Loucy (cell line): Measurements from ENCODE around the gene DYRK2.
A peak's percentile ranks its signal among the peaks of the same experiment; 100 is the strongest.

Experiments
- H2AFZ ChIP-seq: fragments of 200-600 bp; sonication (generic); 2 replicates; pipeline ENCODE4 v1.6.0; 2016; ENCODE audit warnings: antibody characterized with exemption, mild to moderate bottlenecking, low read length, moderate library complexity
- H3F3A ChIP-seq: fragments of 200-600 bp; 2 replicates; pipeline ENCODE4 v1.6.0; 2016; ENCODE audit warnings: antibody characterized with exemption, low read depth, mild to moderate bottlenecking
- H3K27me3 ChIP-seq: fragments of 200-600 bp; sonication (generic); 2 replicates; pipeline ENCODE4 v1.6.1; 2014; ENCODE audit warnings: low read length, mild to moderate bottlenecking; ENCODE audit not compliant: insufficient read depth, poor library complexity, severe bottlenecking
- H3K36me3 ChIP-seq: fragments of 200-600 bp; sonication (generic); 2 replicates; pipeline ENCODE4 v1.6.1; 2016; ENCODE audit warnings: low read length; ENCODE audit not compliant: insufficient read depth
- H3K4me1 ChIP-seq: fragments of 200-600 bp; sonication (generic); 2 replicates; pipeline ENCODE4 v1.5.1; 2014; ENCODE audit warnings: low read length, mild to moderate bottlenecking; ENCODE audit not compliant: insufficient read depth, poor library complexity, severe bottlenecking
- H3K4me2 ChIP-seq: fragments of 200-600 bp; sonication (generic); 2 replicates; pipeline ENCODE4 v1.6.0; 2014; ENCODE audit warnings: antibody characterized with exemption, low read length, low read depth, mild to moderate bottlenecking; ENCODE audit not compliant: poor library complexity, severe bottlenecking
- H3K4me3 ChIP-seq: fragments of 200-600 bp; sonication (generic); 2 replicates; pipeline ENCODE4 v1.5.1; 2014; ENCODE audit warnings: low read length, mild to moderate bottlenecking, mixed read lengths; ENCODE audit not compliant: poor library complexity, severe bottlenecking
- H3K79me2 ChIP-seq: fragments of 200-600 bp; sonication (generic); 2 replicates; pipeline ENCODE4 v1.6.1; 2014; ENCODE audit warnings: low read length; ENCODE audit not compliant: insufficient read depth
- H3K9ac ChIP-seq: fragments of 200-600 bp; sonication (generic); 2 replicates; pipeline ENCODE4 v1.6.0; 2014; ENCODE audit warnings: mild to moderate bottlenecking, low read depth, low read length, moderate library complexity; ENCODE audit not compliant: poor library complexity, severe bottlenecking
- H3K9me2 ChIP-seq: fragments of 200-600 bp; sonication (generic); replicated peaks from 2 replicates; pipeline ENCODE4 v1.6.1; 2016; ENCODE audit warnings: low read depth, low read length, mixed read lengths
- H3K9me3 ChIP-seq: fragments of 200-600 bp; sonication (generic); 2 replicates; pipeline ENCODE4 v1.6.1; 2014; ENCODE audit warnings: mild to moderate bottlenecking, antibody characterized with exemption, low read length, low read depth; ENCODE audit not compliant: insufficient read depth
- H4K20me1 ChIP-seq: fragments of 200-600 bp; sonication (generic); 2 replicates; pipeline ENCODE4 v1.6.0; 2014; ENCODE audit warnings: antibody characterized with exemption, low read length, mild to moderate bottlenecking; ENCODE audit not compliant: insufficient read depth, poor library complexity, severe bottlenecking
- EZH2phosphoT487 ChIP-seq: fragments of 200-600 bp; IDR thresholded peaks from 2 replicates; pipeline ENCODE4 v1.6.1; 2018; ENCODE audit warnings: antibody characterized with exemption, mild to moderate bottlenecking, moderate library complexity, borderline replicate concordance
- TF ChIP-seq, protein P1 (sequence below): fragments of 200-600 bp; sonication (generic); conservative IDR thresholded peaks from 2 replicates; pipeline ENCODE4 v1.5.1; 2014; ENCODE audit warnings: mild to moderate bottlenecking, antibody characterized with exemption, low read length

Gene DYRK2

DNA sequence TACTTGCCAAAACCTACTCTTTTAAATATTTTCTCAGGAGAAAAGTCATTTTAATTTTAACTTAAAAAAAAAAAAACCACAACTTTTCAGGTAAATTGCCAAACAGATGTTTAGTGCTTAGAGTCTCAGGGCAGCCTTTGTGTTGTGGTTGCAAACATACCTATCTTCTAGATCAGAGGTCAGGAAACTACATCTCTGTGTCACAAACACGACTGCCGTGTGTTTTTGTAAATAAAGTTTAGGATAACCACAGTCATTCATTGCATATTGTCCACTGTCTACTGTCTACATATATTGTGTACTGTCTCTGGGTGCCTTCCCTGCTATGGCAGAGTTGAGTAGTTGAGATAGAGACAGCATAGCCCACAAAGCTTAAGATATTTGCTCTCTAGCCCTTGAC is 48.9 kb downstream of the DYRK2 start:
- peak overlapping the region; percentile 91 for H3K4me2 ChIP-seq
- H4K20me1 ChIP-seq, result no peaks in the 10 kb centered on the region
- H3K27me3 ChIP-seq, result no peaks in the 10 kb centered on the region
- H3F3A ChIP-seq, result peaks cover 11% of the 10 kb centered on the region
- TF ChIP-seq, protein P1, sequence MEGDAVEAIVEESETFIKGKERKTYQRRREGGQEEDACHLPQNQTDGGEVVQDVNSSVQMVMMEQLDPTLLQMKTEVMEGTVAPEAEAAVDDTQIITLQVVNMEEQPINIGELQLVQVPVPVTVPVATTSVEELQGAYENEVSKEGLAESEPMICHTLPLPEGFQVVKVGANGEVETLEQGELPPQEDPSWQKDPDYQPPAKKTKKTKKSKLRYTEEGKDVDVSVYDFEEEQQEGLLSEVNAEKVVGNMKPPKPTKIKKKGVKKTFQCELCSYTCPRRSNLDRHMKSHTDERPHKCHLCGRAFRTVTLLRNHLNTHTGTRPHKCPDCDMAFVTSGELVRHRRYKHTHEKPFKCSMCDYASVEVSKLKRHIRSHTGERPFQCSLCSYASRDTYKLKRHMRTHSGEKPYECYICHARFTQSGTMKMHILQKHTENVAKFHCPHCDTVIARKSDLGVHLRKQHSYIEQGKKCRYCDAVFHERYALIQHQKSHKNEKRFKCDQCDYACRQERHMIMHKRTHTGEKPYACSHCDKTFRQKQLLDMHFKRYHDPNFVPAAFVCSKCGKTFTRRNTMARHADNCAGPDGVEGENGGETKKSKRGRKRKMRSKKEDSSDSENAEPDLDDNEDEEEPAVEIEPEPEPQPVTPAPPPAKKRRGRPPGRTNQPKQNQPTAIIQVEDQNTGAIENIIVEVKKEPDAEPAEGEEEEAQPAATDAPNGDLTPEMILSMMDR, result no peak
- no peak for TF ChIP-seq EZH2phosphoT487
- H3K4me1 ChIP-seq, result peaks cover 46% of the 10 kb centered on the region
- H3K9me3 ChIP-seq, result no peaks in the 10 kb centered on the region
- no peaks in the 10 kb centered on the region for H3K79me2 ChIP-seq
- no peaks in the 10 kb centered on the region for H3K9me2 ChIP-seq
- no peaks in the 10 kb centered on the region for H3K36me3 ChIP-seq
- no peak overlapping the region for H2AFZ ChIP-seq
- H3K4me3 ChIP-seq, result peak overlapping the region; percentile 71
- no peak overlapping the region for H3K9ac ChIP-seq

DNA sequence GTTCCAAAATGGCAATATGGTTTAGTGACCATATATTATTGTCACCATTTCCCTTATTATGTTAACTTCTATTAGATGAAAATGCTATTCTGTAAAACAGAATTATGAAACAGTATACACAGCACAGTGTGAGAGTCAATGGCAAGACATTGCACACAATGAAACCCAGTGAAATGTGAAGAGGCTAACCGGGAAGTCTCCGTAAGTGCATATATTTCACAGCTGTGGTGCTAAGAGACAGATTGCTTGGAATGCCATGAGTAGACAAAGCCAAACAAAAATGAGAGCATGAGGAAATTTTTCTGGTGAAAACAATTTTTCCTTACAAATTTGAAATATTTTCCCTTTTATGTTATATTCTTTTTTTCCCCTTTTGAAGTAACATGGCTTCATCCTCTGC is 49.4 kb downstream of the DYRK2 start:
- no peaks in the 10 kb centered on the region for H3K27me3 ChIP-seq
- no peak for TF ChIP-seq EZH2phosphoT487
- TF ChIP-seq, protein P1, result no peak
- H2AFZ ChIP-seq, result no peak overlapping the region
- H3F3A ChIP-seq, result peaks cover 11% of the 10 kb centered on the region
- no peaks in the 10 kb centered on the region for H3K9me3 ChIP-seq
- H3K9me2 ChIP-seq, result no peaks in the 10 kb centered on the region
- H3K9ac ChIP-seq, result no peak overlapping the region
- no peaks in the 10 kb centered on the region for H3K79me2 ChIP-seq
- peaks cover 46% of the 10 kb centered on the region for H3K4me1 ChIP-seq
- H3K4me3 ChIP-seq, result peak overlapping the region; percentile 71
- H4K20me1 ChIP-seq, result no peaks in the 10 kb centered on the region
- no peaks in the 10 kb centered on the region for H3K36me3 ChIP-seq
- H3K4me2 ChIP-seq, result peak overlapping the region; percentile 91

DNA sequence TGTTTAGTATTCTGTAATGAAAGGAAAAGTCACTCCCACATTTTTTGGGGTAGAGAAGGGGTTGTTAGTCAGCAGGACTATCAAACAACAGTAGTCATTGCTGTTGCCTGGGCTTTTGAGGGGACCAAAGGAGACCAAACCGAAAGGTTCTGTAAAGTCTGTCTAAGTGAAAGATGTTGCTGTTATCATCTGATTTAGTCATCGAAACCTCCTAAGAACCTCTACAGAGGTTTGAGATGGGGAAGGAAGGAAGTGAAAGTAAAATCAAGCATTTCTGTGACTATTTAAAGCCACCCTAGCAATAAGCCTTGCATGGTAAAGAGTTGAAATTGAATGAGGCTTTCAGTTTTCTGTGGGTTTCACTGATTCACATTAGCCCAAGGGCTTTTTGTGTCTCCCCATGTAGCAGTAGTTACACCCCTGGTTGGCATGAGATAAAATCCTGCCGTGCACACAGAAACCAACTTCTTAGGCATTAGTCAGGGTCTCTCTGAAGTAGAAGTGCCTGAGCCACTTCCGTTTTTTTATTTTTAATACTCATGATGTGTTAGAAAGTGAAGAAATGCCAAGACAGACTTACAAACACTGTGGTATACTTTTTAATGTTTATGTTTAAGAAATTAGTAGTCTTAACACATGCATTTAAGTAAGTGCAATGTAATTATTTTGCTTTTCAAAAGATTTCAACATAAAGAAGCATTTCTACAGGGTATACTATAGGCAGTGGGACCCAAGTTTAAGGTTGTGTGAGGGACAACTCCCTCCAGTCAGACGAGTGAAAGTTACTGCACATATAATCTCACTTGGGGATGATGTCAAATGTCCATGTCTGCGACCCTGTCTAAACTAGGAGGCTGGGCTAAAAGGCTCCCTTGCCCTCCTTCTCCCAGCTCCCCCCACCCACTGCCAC is 50.4 kb downstream of the DYRK2 start:
- no peaks in the 10 kb centered on the region for H3K9me2 ChIP-seq
- H4K20me1 ChIP-seq, result no peaks in the 10 kb centered on the region
- no peaks in the 10 kb centered on the region for H3K79me2 ChIP-seq
- TF ChIP-seq EZH2phosphoT487, result no peak
- TF ChIP-seq, protein P1, result no peak
- H3K36me3 ChIP-seq, result no peaks in the 10 kb centered on the region
- peaks cover 11% of the 10 kb centered on the region for H3F3A ChIP-seq
- no peak overlapping the region for H3K9ac ChIP-seq
- peaks cover 46% of the 10 kb centered on the region for H3K4me1 ChIP-seq
- H3K27me3 ChIP-seq, result no peaks in the 10 kb centered on the region
- 0 out of 2 replicates have a peak overlapping the region, but pooled peaks have one; percentile 7 for H2AFZ ChIP-seq
- H3K4me3 ChIP-seq, result peak overlapping the region; percentile 71
- H3K4me2 ChIP-seq, result peak overlapping the region; percentile 91
- no peaks in the 10 kb centered on the region for H3K9me3 ChIP-seq
